GM21447 (cell line): ENCODE measurements around the gene PKD1L1.
"Not testable (repeated sequence)": the region's sequence is repeated elsewhere in the genome, so short reads cannot be mapped to it uniquely, and the experiment has no call there.

Experiments
- ATAC-seq: cut with Tn5 transposase; IDR thresholded peaks from one replicate; pipeline ENCODE4 v1.9.1; 2021; ENCODE audit not compliant: unreplicated experiment

PKD1L1 gene

GRCh38 chr7:47965456-47965855, 17.2 kb upstream of the PKD1L1 start:
- no peak for ATAC-seq

- no peak for ATAC-seq
These were observed 14.0 kb upstream of the PKD1L1 start for GRCh38 chr7:47962262-47962661.

GRCh38 chr7:47957156-47957555, 8.9 kb upstream of the PKD1L1 start:
- ATAC-seq, result no peak

GRCh38 chr7:47956220-47956619, 8.0 kb upstream of the PKD1L1 start:
- no peak for ATAC-seq

DNA sequence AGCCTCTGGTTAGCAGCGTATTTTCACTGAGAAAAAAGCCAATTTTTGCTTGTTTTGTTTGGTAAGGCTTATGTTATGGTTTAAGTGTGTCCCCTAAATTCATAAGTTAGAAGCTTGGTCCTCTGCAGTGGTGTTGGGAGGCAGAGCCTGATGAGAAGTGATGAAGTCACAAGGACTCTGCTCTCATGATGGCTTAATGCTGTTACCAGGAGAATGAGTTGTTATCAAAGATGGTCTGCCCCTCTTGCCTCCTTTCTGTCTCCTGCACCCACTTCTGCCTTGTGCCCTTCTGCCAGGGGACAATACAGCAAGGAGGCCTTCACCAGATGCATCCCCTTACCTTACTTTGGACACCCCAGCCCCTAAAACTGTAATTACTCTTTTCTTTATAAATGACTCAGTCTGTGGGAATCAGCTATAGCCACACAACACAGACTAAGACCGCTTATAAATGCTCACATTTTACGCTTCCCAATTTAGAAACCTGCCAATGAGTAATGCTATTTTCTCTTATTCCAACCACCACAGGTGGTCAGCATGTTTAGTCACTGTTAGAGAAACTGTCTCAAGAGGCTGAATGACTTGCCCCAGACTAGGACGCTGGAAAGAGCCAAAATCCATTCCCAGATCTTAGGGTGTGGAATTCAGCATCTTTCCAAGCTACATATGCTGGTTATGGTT, 6.1 kb upstream of the PKD1L1 start:
- ATAC-seq, result peak; percentile 52

DNA sequence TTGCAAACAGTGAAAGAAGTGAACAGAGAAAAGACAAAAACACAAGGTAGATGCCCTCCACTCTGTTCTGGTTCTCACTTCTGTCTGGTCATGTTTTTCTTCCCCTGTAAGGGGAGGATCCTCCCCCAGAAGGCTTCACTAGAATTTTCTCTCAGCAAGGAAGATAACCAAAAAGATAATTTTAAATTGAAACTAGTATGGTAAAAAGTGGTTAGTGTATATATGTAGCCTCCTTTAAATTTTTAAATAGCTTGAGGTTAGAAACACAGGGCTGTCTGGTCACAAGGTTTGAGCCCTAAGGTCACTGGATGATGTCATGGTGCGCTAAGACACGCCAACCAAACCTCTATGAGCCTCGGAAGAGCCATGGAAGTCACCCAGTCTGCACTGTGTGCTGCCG, 5.6 kb upstream of the PKD1L1 start:
- ATAC-seq, result peak; percentile 46

- ATAC-seq, result no peak
These were observed 4.0 kb upstream of the PKD1L1 start for GRCh38 chr7:47952224-47952623.

GRCh38 chr7:47951374-47951773, 3.1 kb upstream of the PKD1L1 start:
- ATAC-seq, result no peak

- no peak for ATAC-seq
These were observed 2.4 kb upstream of the PKD1L1 start for GRCh38 chr7:47950714-47951113.

DNA sequence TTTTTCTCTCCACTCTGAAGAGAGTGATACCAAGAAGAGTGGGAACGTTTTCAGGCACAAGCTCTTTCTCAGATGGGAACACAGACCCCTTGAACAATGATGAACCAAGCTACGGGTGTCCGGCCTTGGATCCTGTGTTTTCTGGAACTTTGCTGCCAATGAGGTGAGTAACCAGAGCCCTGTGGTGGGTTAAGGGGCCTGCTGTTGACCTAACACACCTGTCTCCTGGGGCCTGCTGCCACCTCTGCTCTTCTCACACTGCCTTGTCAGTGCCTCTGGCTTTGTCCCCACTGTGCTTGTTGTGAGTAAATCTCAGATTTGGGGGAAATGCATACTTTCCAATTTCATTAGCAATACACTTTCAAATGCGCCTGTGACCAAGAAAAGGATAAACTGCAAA, 1.4 kb upstream of the PKD1L1 start:
- ATAC-seq, result no peak

- no peak for ATAC-seq
These were observed 914 bp downstream of the PKD1L1 start for GRCh38 chr7:47947355-47947749.

GRCh38 chr7:47946581-47947354, 1.5 kb downstream of the PKD1L1 start:
- ATAC-seq, result no peak

DNA sequence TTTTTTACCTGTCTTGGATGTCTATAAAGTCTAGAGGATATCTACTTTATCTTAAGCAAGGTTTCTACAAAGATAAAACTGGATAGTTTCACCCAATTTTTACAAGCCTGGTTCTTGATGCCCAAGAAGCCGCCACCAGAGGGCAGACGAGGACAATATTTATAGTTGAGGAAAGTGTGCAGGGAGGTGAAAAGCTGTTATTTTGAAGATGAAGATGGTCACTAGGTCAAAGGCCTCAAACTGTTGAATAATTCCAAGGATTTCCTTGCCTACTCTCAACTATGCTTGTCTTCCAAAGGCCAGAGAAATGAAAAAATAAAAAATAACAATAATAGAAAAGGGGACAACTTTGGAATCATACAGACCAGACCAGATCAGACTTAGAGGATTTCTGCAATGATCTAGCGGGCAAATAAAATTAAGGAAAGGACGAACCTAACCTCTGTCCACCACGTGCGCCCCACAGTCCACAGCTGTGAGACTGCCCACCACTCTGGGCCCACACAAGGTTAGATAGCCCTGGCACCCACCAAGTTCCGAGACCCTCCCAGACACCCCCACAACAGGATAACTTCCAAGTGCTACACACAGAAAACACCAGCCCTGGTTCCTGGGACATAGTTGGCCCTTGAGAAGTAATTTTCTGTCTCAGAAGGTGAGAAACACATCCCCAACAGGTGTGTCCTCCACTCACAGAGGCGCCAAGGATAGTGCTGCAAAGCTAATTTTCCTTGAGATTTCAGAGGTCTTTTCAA, 2.8 kb downstream of the PKD1L1 start:
- no peak for ATAC-seq

- ATAC-seq, result no peak
These were observed 3.6 kb downstream of the PKD1L1 start for GRCh38 chr7:47944536-47945260.

GRCh38 chr7:47943676-47944474, 4.4 kb downstream of the PKD1L1 start:
- no peak for ATAC-seq

- ATAC-seq, result not testable (repeated sequence)
These were observed 5.6 kb downstream of the PKD1L1 start for GRCh38 chr7:47942651-47943050.

- ATAC-seq, result no peak
These were observed 6.1 kb downstream of the PKD1L1 start for GRCh38 chr7:47942132-47942531.

DNA sequence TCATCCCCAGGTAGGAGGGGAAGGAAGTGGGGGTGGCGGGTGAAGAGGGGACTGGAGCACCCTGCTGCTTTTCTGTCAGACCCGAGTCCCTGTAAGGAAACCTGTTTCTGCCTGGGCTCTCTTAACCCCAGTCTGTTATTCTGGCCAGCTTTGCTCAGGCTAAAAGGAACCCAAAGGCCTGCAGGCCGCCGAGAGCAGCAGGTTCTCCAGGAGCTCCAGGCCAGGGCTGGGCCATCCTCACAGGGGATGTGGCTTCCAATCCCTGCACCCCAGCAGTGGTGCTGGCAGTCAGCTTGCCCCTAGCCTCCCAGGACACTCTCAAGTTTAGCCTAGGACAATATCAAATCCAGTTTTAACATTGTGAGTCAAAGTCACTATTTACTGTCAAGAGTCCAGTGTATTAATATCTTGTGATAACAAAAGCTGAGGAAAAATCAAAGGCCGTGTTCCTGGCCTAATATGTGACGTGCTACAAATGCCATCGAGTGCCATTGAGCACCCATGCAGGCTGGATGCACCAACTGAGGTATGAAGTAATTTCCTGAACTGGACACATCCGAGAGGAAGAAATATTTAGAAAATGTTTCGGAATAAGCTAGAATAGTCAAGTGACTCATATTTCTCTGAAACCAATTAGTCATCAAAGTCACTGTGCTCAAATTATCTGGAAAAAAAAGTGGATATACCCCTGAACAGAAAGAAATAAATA, 7.0 kb downstream of the PKD1L1 start:
- no peak for ATAC-seq

- ATAC-seq, result no peak
These were observed 7.9 kb downstream of the PKD1L1 start for GRCh38 chr7:47940088-47941013.
